NCI-H1105 treated with DMSO at 0.1 percent for 48 hours (cell line): Measurements from ENCODE around the gene SLC37A2.
"Not testable (repeated sequence)": the region's sequence is repeated elsewhere in the genome, so short reads cannot be mapped to it uniquely, and the experiment has no call there.

ENCODE experiments used
- DNase-seq: peaks from one replicate; lab custom pipeline; 2025; lab: John Stamatoyannopoulos, UW

The SLC37A2 gene

DNA sequence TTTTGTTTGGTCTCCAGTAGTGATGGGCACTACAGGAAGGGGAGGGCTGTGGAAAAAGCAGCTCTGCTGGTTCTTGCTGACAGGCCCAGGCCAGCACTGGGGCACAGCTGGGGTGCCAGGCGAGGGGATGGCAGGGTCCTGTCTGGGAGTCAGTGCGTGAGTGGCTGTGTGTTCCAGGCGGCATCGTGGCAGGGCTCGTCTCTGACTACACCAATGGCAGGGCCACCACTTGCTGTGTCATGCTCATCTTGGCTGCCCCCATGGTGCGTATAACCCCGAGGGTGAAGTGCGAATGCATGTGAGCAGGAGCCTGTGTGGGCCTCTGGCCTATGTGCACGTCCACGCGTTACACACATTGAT lies 20.9 kb downstream of the SLC37A2 start:
- DNase-seq: no peak

GRCh38 chr11:125084761-125085231 lies 21.7 kb downstream of the SLC37A2 start:
- no peak for DNase-seq

DNA sequence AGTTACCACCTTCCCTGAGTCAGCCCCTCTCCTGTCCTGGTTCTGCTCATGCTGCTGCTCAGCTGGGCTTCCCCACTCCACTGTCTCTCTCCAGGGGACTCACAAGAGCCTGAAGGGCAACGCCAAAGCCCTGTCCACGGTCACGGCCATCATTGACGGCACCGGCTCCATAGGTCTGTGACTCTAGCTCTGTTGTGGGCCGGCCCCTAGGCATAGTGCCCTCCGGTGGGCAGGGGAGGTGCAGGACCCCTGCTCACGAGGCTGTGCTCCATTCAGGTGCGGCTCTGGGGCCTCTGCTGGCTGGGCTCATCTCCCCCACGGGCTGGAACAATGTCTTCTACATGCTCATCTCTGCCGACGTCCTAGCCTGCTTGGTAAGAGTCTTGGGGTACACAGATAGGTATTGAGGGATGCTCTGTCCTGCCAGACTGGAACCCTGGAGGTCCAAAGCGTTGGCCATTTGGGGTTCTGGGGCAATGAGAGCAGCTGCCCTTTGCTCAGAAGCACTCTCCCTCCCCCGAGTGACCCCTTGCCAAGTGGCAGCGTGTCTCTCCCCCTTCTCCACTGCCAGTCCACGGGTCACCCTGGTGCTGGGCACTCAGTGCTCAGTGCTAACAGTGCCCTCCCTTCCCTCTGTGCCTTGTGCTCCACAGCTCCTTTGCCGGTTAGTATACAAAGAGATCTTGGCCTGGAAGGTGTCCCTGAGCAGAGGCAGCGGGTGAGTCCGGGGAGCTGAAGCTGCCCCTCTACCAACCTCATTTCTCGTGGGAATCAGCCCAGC lies 22.4 kb downstream of the SLC37A2 start:
- DNase-seq: no peak

GRCh38 chr11:125086633-125087296 lies 23.7 kb downstream of the SLC37A2 start:
- DNase-seq: no peak

GRCh38 chr11:125088123-125088522 lies 25.0 kb downstream of the SLC37A2 start:
- no peak for DNase-seq

GRCh38 chr11:125088576-125089455 lies 25.7 kb downstream of the SLC37A2 start:
- DNase-seq: no peak

GRCh38 chr11:125089481-125089880 lies 26.4 kb downstream of the SLC37A2 start:
- DNase-seq: not testable (repeated sequence)

DNA sequence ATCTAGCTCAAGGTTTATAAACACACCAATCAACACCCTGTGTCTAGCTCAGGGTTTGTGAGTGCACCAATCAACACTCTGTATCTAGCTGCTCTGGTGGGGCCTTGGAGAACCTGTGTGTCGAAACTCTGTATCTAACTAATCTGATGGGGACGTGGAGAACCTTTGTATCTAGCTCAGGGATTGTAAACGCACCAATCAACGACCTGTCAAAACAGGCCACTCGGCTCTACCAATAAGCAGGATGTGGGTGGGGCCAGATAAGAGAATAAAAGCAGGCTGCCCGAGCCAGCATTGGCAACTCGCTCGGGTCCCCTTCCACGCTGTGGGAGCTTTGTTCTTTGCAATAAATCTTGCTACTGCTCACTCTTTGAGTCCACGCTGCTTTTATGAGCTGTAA lies 27.0 kb downstream of the SLC37A2 start:
- not testable (repeated sequence) for DNase-seq

- no peak for DNase-seq
Measured at GRCh38 chr11:125090816-125091215, 27.7 kb downstream of the SLC37A2 start.

- peak; percentile 73 for DNase-seq
Measured at GRCh38 chr11:125091247-125091876, 28.3 kb downstream of the SLC37A2 start.

GRCh38 chr11:125091877-125092664 lies 29.0 kb downstream of the SLC37A2 start:
- DNase-seq: no peak

- no peak for DNase-seq
Measured at GRCh38 chr11:125092669-125093068, 29.6 kb downstream of the SLC37A2 start.

DNA sequence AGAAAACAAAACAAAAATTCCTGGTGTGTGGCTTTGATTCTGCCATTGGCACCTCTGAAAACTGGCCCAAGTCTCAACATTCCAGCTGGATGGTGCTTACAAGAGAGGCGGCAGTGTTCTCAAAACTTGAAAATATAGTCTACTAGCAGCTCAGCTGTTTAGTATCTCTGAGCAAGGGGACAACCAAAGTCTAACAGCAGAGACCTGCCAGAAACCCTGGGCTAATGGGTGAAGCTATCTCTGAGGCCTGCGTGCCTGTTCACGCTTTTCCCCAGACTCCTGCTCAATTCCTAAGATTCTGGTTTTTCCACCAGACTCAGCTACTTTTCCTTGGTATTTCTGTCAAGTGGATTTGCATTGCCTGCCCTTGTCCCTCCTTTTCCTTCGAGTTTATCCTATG lies 30.4 kb downstream of the SLC37A2 start:
- no peak for DNase-seq

GRCh38 chr11:125094731-125095130 lies 31.6 kb downstream of the SLC37A2 start:
- DNase-seq: no peak

DNA sequence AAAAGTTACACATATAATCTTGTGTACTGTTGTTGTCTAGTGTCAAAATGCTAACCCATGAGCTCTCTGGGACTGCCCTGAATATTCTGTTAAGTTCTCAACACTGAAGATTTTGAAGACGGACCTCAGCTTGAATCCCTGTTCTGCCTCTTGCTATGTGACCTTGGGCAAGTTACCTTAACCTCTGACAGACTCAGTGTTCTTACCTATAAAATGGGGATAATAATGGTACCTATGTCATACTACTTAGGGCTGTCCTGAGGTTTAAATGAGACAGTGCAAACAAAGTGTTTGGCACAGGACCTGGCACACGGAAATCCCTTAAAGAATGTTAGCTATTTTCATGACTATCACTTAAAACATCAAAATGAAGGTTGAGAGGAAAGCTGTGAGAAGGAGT lies 37.0 kb downstream of the SLC37A2 start:
- DNase-seq: no peak

DNA sequence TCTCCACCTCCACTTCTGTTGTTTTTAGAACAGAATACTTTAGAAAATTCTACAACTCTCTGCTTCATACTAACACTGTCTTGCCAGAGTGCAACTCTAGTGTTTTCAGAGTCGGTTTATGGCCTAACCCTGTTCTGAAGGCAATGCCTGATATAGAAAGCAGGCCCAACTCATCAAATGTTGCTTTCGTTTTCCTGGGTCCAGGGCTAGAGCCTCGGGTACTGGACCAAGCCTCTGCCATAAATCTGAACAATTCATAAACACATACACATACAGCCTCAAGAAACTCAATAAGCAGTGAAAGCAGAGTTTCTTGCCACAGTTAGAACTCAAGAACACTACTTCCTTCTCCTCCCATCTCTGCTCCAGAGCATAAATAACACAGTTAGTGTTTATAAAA lies 38.5 kb downstream of the SLC37A2 start:
- DNase-seq: no peak

GRCh38 chr11:125102025-125102424 lies 38.9 kb downstream of the SLC37A2 start:
- DNase-seq: no peak

GRCh38 chr11:125102510-125102909 lies 39.4 kb downstream of the SLC37A2 start:
- DNase-seq: no peak

DNA sequence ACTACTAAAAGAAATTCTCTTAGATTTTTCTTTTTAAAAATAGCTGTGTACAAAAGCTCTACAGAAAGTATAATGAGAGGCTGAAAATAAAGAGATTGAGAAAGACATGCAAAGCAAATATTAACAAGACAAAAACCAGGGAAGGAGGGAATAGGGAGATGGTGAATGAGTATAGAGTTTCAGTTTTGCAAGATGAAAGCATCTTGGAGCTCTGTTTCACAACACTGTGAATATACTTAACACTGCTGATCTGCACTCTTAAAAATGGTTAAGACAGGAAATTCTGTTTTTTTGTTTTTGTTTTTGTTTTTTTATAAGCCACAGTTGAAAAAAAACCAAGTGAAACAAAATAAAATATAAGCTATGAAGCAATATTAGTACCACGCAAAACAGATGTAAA lies 42.8 kb downstream of the SLC37A2 start:
- no peak for DNase-seq

DNA sequence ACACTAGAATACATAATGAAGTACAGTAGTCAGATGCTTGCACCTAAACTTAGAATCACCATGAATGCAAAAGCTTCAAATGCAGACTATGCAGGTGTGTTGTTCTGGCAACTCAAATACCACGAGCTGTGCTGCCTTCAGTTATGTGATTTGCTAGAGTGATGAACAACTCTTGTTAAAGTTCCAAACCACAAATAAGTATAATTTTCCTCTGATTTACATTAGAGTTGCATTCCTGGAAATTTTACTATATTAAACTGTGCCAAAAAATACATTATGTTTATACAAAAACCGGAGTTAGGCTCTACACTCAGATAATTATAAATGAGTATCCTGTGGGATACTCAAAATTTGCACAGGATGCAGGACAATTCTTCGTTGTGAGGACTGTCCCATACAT lies 45.4 kb downstream of the SLC37A2 start:
- DNase-seq: no peak

DNA sequence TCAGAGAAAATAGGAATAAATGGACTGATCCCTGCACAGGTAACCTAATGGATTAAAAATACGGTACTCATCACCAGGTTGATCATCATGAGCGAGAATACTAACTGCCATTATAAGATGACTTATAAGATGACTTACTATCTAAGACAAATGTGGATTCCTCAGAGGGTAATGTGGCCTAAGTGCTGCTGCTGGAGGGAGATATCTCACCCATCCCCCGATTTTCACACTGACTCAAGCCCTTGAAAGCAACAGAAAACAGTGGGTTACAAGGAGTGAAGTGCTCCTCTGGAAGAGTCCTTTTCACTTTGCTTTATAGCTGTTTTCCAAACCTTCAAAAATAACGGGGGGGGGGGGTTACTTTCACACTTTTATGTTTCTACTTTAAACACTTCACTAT lies 47.4 kb downstream of the SLC37A2 start:
- DNase-seq: peak; percentile 9
